HG03039 (cell line): ENCODE results near the gene MRPL18.

Experiments used
- ATAC-seq: cut with Tn5 transposase; IDR thresholded peaks from one replicate; pipeline ENCODE4 v1.9.1; 2021; ENCODE audit warnings: mild to moderate bottlenecking, moderate library complexity; ENCODE audit not compliant: unreplicated experiment

Gene MRPL18

GRCh38 chr6:159837511-159837910 is 47.2 kb downstream of the MRPL18 start:
- ATAC-seq: no peak

- ATAC-seq: no peak
These were observed 47.9 kb downstream of the MRPL18 start for GRCh38 chr6:159838020-159838744.

GRCh38 chr6:159842035-159842434 is 51.8 kb downstream of the MRPL18 start:
- no peak for ATAC-seq

- no peak for ATAC-seq
These were observed 54.7 kb downstream of the MRPL18 start for GRCh38 chr6:159844737-159845645.
